ENCODE data around the gene CEP63.

CEP63 gene

GRCh38 chr3:134613006-134613520, 127.2 kb downstream of the CEP63 start:
- TF ChIP-seq MAX (IDR thresholded peaks at IDR 0.05; ENCODE audit: low read depth, low read length): no peak
- no peak for TF ChIP-seq CTCF (IDR thresholded peaks at IDR 0.05; ENCODE audit: low read depth, low read length)
- no peak for TF ChIP-seq MYC (IDR thresholded peaks at IDR 0.05; ENCODE audit: low read depth, low read length)
- no peak for TF ChIP-seq POLR2A (IDR thresholded peaks at IDR 0.05; ENCODE audit: extremely low read depth, insufficient read length)
- no peak overlapping the region for H3K4me3 ChIP-seq (ENCODE audit: low read depth, low read length)
- DNase-seq (ENCODE audit: low read depth): no peak

- TF ChIP-seq MYC (IDR thresholded peaks at IDR 0.05; ENCODE audit: low read depth, low read length): no peak
- TF ChIP-seq POLR2A (IDR thresholded peaks at IDR 0.05; ENCODE audit: extremely low read depth, insufficient read length): no peak
- no peak for TF ChIP-seq CTCF (IDR thresholded peaks at IDR 0.05; ENCODE audit: low read depth, low read length)
- no peak for TF ChIP-seq MAX (IDR thresholded peaks at IDR 0.05; ENCODE audit: low read depth, low read length)
- no peak for DNase-seq (ENCODE audit: low read depth)
- no peak overlapping the region for H3K4me3 ChIP-seq (ENCODE audit: low read depth, low read length)
Observed at GRCh38 chr3:134614955-134615354, 129.1 kb downstream of the CEP63 start.

GRCh38 chr3:134615743-134616142, 129.9 kb downstream of the CEP63 start:
- no peak for DNase-seq (ENCODE audit: low read depth)
- TF ChIP-seq CTCF (IDR thresholded peaks at IDR 0.05; ENCODE audit: low read depth, low read length) (no peak), MYC (IDR thresholded peaks at IDR 0.05; ENCODE audit: low read depth, low read length) (no peak), POLR2A (IDR thresholded peaks at IDR 0.05; ENCODE audit: extremely low read depth, insufficient read length) (no peak), MAX (IDR thresholded peaks at IDR 0.05; ENCODE audit: low read depth, low read length) (no peak)
- H3K4me3 ChIP-seq (ENCODE audit: low read depth, low read length): no peak overlapping the region

- no peak for TF ChIP-seq MAX (IDR thresholded peaks at IDR 0.05; ENCODE audit: low read depth, low read length)
- no peak for TF ChIP-seq MYC (IDR thresholded peaks at IDR 0.05; ENCODE audit: low read depth, low read length)
- no peak for TF ChIP-seq CTCF (IDR thresholded peaks at IDR 0.05; ENCODE audit: low read depth, low read length)
- H3K4me3 ChIP-seq (ENCODE audit: low read depth, low read length): no peak overlapping the region
- peak; percentile 76 for DNase-seq (ENCODE audit: low read depth)
Observed at GRCh38 chr3:134617608-134618477, 132.0 kb downstream of the CEP63 start.

- H3K4me3 ChIP-seq (ENCODE audit: low read depth, low read length): no peak overlapping the region
- DNase-seq (ENCODE audit: low read depth): no peak
- TF ChIP-seq MAX (IDR thresholded peaks at IDR 0.05; ENCODE audit: low read depth, low read length) (no peak), CTCF (IDR thresholded peaks at IDR 0.05; ENCODE audit: low read depth, low read length) (no peak), POLR2A (IDR thresholded peaks at IDR 0.05; ENCODE audit: extremely low read depth, insufficient read length) (no peak), MYC (IDR thresholded peaks at IDR 0.05; ENCODE audit: low read depth, low read length) (no peak)
Observed at GRCh38 chr3:134618478-134619300, 132.8 kb downstream of the CEP63 start.

All from NB4 (cell line).